HFFc6 (cell line): ENCODE data around the gene RDH13. TPM values are rescaled to one million over a fixed set of nuclear protein-coding genes. Genes with fewer than 3 reads are reported as not detected.

Experiments used
- DNase-seq: peaks from one replicate; pipeline ENCODE4 v3.0.0-alpha.2; 2018
- H3K27ac Mint-ChIP-seq: 2 replicates; pipeline ENCODE4 v1.8.0; 2020; ENCODE audit warnings: mild to moderate bottlenecking, mixed read lengths
- H3K27me3 Mint-ChIP-seq: 2 replicates; pipeline ENCODE4 v1.8.0; 2021; ENCODE audit warnings: mild to moderate bottlenecking, moderate library complexity, mixed read lengths; ENCODE audit not compliant: insufficient read depth
- H3K36me3 Mint-ChIP-seq: 2 replicates; pipeline ENCODE4 v1.8.0; 2021; ENCODE audit warnings: low read depth, mixed read lengths
- H3K4me1 Mint-ChIP-seq: 2 replicates; pipeline ENCODE4 v1.8.0; 2020; ENCODE audit warnings: low read depth, mixed read lengths
- H3K4me3 Mint-ChIP-seq: 2 replicates; pipeline ENCODE4 v1.8.0; 2020; ENCODE audit warnings: mild to moderate bottlenecking, moderate library complexity, mixed read lengths
- H3K9me3 Mint-ChIP-seq: 2 replicates; pipeline ENCODE4 v1.8.0; 2020; ENCODE audit warnings: mild to moderate bottlenecking, mixed read lengths
- total RNA-seq, 6 experiments: library from RNA; stranded (reverse); fragmentation: NEBNext Ultra II Directional; extraction: Animal tissue kit (Norgen Biotek cat#: 25700); gene quantifications; 2 replicates in 1 of 6; 3 replicates in 5 of 6; pipeline ENCODE4 v1.2.3, GENCODE V29; 2021
- TF ChIP-seq, protein P1 (sequence below): fragments of 200-600 bp; sonication (generic); IDR thresholded peaks from 2 replicates; pipeline ENCODE4 v1.5.0; 2021; ENCODE audit warnings: antibody characterized with exemption, mild to moderate bottlenecking

Gene RDH13
- total RNA-seq, 6 experiments from 2014 or later, result 2.4 to 3.3 (median 2.8) TPM

DNA sequence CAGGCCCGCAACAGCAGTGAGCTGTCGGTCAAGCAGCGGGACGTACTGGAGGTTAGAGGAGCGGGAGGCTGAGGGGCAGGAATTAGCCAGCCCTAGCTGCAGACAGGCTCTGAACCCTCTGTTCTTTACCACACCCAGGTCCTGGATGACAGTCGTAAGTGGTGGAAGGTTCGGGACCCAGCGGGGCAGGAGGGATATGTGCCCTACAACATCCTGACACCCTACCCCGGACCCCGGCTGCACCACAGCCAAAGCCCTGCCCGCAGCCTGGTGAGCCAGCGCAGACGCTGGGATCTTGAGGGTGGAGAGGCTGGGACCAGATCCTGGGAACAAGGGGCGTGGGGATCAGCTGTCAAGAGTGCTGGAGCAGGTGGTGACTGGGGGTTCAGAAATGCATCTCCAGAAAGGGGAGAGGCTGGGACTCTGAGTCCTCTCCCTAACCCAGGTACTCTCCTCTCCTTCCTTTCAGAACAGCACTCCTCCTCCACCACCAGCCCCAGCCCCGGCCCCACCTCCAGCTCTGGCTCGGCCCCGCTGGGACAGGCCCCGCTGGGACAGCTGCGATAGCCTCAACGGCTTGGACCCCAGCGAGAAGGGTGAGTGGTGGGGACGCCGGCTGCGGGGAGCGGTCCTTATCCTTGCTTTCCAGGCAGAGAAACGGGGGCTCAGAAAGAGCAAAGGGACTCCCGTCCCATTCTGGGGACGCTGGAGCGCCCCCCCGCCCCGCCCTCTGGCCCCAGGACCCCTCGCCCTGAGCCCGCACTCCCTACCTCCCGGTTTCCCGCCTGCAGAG is 23.2 kb upstream of the RDH13 start:
- peaks cover 18% of the 10 kb centered on the region for H3K4me1 Mint-ChIP-seq
- DNase-seq, result no peak
- H3K27ac Mint-ChIP-seq, result no peak overlapping the region
- TF ChIP-seq, protein P1, sequence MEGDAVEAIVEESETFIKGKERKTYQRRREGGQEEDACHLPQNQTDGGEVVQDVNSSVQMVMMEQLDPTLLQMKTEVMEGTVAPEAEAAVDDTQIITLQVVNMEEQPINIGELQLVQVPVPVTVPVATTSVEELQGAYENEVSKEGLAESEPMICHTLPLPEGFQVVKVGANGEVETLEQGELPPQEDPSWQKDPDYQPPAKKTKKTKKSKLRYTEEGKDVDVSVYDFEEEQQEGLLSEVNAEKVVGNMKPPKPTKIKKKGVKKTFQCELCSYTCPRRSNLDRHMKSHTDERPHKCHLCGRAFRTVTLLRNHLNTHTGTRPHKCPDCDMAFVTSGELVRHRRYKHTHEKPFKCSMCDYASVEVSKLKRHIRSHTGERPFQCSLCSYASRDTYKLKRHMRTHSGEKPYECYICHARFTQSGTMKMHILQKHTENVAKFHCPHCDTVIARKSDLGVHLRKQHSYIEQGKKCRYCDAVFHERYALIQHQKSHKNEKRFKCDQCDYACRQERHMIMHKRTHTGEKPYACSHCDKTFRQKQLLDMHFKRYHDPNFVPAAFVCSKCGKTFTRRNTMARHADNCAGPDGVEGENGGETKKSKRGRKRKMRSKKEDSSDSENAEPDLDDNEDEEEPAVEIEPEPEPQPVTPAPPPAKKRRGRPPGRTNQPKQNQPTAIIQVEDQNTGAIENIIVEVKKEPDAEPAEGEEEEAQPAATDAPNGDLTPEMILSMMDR, result no peak
- H3K27me3 Mint-ChIP-seq, result peaks cover 37% of the 10 kb centered on the region
- H3K4me3 Mint-ChIP-seq, result peak overlapping the region; percentile 53; the same call in 1 of the 2 replicates
- peaks cover 10% of the 10 kb centered on the region for H3K9me3 Mint-ChIP-seq
- H3K36me3 Mint-ChIP-seq, result 0 out of 2 replicates have a peak, but pooled peaks cover 10% of the 10 kb centered on the region

DNA sequence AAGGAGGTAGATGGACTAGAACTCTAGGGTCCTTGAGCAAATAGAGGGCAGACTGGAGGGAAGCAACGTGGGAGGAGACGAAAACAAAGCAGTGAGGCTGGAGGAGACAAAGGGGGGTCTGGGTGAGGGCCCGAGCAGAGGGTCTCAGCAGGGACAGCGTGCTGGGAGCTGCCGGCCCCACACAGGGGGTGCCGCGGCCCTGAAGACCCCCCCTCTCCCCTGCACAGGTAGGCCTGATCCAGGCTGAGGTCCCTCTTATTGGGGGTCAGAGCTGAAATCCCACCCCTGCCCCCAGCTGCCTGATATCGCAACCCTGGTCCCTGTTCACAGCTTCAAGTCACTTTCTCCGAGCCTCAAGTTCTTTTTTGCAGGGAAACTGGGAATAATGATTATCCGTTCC is 21.5 kb upstream of the RDH13 start:
- H3K4me3 Mint-ChIP-seq, result no peak overlapping the region
- no peak overlapping the region for H3K27ac Mint-ChIP-seq
- DNase-seq, result no peak
- no peaks in the 10 kb centered on the region for H3K36me3 Mint-ChIP-seq
- H3K9me3 Mint-ChIP-seq, result peaks cover 15% of the 10 kb centered on the region
- peaks cover 27% of the 10 kb centered on the region for H3K4me1 Mint-ChIP-seq
- peaks cover 45% of the 10 kb centered on the region for H3K27me3 Mint-ChIP-seq
- TF ChIP-seq, protein P1, result no peak

DNA sequence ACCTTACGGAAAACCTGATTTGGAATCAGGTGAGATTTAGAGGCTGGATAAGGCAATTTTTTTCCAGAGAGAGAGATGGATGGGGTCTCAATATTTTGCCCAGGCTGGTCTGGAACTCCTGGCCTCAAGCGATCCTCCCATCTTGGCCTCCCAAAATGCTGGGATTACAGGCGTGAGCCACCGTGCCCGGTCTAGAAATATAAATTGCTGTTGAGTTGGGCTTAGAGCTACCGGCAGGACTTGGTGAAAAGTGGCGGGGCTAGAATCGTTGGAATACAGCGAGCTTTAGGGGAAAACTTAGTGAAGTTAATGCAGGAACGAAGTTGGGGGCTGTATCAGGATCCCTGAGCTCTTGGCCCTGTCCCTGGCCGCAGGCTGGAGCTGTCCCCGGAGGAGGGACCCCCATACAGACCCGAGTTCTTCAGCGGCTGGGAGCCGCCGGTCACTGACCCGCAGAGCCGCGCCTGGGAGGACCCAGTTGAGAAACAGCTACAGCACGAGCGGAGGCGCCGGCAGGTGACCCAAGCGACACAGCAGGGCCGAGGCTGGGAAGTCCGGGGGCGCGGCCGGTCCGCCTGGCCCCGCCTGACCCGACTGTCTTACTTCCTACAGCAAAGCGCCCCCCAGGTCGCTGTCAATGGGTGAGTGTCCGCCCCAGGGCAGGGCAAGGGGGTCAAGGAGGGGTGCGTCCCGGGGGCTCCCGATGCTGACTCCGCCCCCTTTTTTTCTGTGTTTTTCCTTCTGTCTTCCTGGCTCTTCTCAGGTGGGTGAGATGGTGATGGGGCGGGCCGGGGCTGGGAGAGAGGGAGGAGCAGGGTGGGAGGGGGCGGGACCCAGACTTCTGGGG is 20.3 kb upstream of the RDH13 start:
- H3K4me3 Mint-ChIP-seq, result no peak overlapping the region
- no peaks in the 10 kb centered on the region for H3K36me3 Mint-ChIP-seq
- peaks cover 15% of the 10 kb centered on the region for H3K9me3 Mint-ChIP-seq
- TF ChIP-seq, protein P1, result no peak
- no peak overlapping the region for H3K27ac Mint-ChIP-seq
- H3K4me1 Mint-ChIP-seq, result peaks cover 21% of the 10 kb centered on the region
- H3K27me3 Mint-ChIP-seq, result peaks cover 43% of the 10 kb centered on the region
- no peak for DNase-seq

DNA sequence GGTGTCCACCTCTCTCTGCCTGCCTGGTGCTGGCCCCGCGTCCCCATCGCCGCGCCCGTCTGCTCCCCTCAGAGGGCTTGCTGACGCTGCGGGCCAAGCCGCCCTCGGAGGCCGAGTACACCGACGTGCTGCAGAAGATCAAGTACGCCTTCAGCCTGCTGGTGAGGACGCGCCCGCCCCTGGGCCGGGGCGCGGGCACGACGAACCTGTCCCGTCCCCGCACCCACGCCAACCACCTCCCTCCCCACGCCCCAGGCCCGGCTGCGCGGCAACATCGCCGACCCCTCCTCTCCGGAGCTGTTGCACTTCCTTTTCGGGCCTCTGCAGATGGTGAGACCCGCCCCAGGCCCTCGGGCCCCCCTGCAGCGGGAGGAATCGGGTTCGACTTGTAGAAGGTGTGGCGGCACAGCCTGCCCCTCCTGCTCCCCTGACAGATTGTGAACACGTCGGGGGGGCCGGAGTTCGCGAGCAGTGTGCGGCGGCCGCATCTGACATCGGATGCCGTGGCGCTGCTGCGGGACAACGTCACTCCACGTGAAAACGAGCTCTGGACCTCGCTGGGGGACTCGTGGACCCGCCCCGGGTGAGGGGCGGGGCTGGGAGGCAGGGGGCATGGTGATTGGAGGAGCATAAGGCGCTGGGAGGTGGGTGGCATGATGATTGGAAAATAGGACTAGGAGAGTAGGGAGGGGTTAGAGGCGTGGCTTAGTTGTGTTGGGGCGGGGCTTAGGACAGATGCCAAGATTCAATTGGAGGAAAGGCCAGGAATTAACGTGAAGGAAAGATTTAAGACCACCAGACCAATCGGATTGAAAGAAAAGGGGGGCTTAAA is 19.3 kb upstream of the RDH13 start:
- Mint-ChIP-seq H3K4me1 (peaks cover 11% of the 10 kb centered on the region), H3K36me3 (no peaks in the 10 kb centered on the region), H3K27ac (no peak overlapping the region), H3K27me3 (peaks cover 39% of the 10 kb centered on the region), H3K9me3 (peaks cover 15% of the 10 kb centered on the region), H3K4me3 (no peak overlapping the region)
- no peak for DNase-seq
- TF ChIP-seq, protein P1, result no peak

DNA sequence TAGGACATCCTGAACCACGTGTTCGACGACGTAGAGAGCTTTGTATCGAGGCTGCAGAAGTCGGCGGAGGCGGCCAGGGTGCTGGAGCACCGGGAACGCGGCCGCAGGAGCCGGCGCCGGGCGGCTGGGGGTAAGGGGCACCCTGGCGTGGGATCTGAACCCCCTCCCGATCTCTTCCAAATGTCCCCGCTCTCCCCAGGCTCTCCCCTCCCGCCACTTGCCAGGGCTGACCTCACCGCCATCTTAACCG is 18.7 kb upstream of the RDH13 start:
- Mint-ChIP-seq H3K36me3 (no peaks in the 10 kb centered on the region), H3K4me3 (no peak overlapping the region), H3K27me3 (peaks cover 36% of the 10 kb centered on the region), H3K9me3 (peaks cover 15% of the 10 kb centered on the region), H3K27ac (no peak overlapping the region), H3K4me1 (peaks cover 9% of the 10 kb centered on the region)
- TF ChIP-seq, protein P1, result no peak
- no peak for DNase-seq
